NCI-H2171 (cell line): ENCODE measurements around the gene AATF.

Experiments
- DNase-seq: peaks from one replicate; lab custom pipeline; 2025; lab: John Stamatoyannopoulos, UW

Gene AATF

DNA sequence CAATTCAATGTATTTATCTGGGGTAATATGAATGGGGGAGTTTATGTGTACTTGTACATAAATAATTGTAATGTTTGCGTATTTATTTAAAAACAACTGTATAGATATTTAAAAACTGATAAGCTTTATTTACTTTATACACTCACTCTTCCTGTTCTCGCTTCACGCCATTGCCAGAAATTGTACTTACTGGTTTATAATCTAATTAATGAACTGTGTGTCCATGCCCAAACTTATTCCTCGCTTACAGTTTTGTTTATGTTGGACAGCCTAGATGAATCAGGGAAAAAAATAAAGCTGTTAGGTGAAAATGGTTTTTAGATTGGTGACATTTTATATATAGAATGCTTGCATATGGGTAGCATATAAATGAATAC lies 30.8 kb downstream of the AATF start:
- no peak for DNase-seq

- DNase-seq: peak; percentile 2
Measured at GRCh38 chr17:36980280-36980761, 31.6 kb downstream of the AATF start.

DNA sequence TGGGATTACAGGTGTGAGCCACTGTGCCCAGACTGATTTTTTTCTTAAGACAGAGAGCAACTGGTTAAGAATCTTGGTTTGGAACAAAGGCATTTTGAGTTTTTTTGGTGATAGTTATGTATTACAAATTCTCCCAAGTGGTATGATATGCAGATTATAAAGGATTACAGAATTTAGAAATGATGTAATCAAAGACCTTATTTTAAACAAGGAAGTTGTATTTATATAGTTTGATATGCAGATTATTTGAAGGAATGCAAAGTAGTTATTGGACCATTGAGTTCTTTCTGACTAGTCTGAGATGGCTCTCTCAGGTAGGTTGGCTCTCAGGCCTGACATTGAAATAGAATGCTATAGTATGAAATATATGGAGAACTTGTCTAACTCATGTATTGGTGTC lies 34.9 kb downstream of the AATF start:
- no peak for DNase-seq

DNA sequence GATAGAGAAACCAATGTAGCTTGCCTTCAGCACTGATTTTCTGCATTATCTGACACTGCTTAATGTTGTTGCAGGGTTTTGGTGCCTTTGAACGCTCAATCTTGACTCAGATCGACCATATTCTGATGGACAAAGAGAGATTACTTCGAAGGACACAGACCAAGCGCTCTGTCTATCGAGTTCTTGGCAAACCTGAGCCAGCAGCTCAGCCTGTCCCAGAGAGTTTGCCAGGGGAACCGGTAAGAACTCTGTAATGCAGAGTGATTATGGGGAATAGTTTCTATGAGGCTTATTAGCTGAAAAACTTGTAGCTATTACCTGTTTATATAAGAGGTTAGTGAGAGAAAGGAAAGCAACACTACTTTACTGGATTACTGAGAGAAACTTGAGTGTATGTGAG lies 40.4 kb downstream of the AATF start:
- no peak for DNase-seq

DNA sequence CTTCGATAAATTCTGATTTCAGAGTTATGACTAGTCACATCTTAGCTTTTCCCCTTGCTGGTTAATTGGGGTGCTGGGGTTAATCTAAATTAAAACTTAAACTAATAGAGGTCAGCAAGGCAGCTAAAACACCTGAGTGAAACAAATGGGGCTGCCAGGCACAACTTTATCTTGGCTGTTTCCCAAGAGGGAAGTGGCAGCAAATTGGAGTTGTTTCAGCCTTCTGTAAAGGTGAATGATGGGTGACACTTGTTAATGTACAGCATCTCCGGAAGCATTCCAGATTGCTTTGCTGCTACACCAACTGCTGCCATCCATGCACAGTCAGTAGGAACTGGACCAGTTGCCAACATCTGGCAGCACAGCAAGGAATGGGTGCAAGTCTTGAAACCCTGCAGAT lies 43.9 kb downstream of the AATF start:
- no peak for DNase-seq

GRCh38 chr17:36993227-36993626 lies 44.5 kb downstream of the AATF start:
- DNase-seq: no peak

- DNase-seq: no peak
Measured at GRCh38 chr17:36994438-36994837, 45.7 kb downstream of the AATF start.

DNA sequence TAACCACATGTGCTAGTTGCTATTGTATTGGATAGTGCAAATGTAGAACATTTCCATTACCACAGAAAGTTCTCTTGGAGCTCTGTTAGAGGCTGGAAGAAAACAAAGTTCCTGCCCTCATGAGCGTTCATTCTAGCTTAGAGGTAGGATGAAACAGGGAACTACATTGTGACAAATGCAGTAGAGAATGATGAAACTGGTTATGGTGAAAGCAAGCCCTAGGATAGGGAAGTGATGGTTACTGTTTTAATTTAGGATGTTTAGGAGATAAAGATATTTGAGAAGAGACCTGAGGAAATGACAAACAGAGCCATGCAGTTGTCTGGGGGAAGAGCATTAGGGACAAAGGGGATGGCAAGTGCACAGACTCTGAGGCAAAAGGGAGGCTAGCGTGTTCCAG lies 50.7 kb downstream of the AATF start:
- no peak for DNase-seq

- no peak for DNase-seq
Measured at GRCh38 chr17:37016780-37017179, 68.0 kb downstream of the AATF start.

GRCh38 chr17:37017404-37017803 lies 68.7 kb downstream of the AATF start:
- DNase-seq: no peak

DNA sequence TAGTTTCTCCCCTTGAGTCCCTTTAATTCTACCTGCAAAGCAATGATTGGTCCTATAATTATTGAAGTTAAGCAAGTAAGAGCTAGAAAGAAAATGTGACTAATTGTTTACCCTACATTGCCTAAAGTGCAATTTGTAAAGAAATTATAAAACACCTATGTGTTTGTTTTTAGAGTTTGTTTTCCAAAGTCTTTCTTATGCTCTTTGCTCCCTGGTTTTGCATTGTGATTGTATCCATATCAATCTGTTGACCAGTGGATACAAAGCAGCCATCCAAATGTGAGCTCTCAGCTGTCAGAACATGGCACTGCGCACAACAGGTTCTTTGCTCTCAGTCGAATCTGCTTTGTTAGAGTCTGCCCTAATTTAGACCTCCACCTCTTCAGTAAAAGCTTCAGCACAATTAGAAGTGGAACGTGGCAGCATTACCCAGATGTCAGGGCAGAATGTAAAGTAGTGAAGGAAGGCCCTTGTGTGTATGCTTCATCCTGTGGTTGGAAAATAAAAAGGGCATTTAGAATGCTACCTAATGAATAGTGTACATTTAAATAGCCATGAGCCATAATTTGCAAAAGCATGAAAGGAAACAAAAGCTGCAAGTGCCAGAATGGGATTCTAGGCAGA lies 70.5 kb downstream of the AATF start:
- no peak for DNase-seq

DNA sequence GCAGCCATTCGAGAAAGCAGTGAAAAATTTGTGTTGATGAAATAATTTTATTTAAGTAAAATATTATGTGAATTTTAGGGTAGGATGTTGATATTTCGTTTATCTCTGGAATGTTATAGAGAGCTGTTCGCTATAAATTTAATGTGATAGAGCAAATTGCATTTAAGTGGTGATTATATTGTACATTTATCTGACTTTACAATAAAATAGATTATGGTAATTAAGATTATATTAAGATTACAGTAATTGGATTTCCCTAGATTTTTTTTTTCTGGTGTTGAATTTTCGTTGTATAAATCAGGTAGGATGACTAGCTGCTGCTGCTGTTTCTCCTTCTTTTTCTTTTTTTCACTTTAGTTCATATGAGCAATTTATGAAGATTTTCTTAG lies 71.0 kb downstream of the AATF start:
- DNase-seq: no peak

GRCh38 chr17:37024181-37024637 lies 75.5 kb downstream of the AATF start:
- no peak for DNase-seq

DNA sequence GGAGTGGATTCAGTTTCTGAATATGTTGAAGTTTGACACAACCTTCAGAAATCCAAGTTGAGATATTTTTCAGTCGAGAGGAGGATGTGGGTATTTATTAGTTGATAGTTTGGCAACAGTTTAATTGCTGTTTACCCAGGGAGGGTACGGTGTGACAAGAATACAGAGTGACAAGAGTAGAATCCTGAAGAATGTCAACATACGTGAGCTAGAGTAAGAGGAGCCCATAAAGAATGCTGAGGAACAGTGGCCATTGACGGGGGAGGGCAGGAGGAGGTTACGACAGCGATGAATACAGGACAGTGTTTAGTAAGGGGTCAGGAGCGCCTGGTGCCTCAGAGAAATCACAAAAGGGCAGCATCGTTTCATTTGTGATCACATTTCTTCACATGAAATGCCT lies 76.5 kb downstream of the AATF start:
- DNase-seq: no peak

DNA sequence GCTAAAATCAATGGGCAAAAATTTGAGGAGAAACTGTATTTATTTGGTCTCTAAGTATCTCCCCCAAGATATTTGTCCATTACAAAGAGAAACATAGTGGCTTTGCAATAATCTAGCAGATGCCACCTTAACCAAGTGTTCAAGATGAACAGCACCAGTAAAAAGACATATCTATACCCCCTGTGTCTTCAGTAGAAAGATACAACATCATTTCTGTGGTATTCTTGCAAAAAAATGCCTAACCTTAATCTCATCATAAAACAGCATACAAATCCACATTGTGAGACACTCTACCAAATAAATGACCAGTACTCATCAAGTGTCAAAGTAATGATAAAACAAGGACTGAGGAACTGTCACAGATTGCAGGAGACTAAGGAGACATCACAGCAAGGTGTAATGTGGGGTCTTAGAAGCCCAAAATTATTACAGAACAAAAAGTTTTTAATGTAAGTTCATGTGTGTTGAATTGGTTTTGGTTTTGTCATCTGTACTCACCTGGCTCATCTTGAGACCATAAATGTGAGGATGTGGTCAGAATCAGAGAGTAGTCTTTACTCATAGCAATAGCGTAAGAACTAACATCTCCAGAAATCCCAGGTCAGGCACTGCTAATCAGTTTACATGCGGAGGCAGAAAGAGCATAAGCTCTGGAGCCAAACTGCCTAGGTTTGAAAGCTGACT lies 77.2 kb downstream of the AATF start:
- DNase-seq: no peak

- no peak for DNase-seq
Measured at GRCh38 chr17:37026531-37026869, 77.7 kb downstream of the AATF start.

DNA sequence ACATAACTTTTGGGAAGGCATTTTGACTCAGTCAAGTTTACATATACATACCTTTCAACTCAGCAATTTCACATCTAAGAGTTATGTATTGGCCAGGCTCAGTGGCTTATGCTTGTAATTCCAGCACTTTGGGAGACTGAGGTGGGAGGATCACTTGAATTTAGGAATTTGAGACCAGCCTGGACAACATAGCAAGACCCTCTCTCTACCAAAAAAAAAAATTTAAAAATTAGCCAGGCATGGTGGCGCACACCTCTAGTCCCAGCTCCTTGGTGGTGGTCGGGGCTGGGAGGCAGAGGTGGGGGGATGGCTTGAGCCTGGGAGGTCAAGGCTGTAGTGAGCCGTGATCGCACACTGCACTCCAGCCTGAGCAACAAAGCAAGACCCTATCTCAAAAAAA lies 79.3 kb downstream of the AATF start:
- DNase-seq: no peak

DNA sequence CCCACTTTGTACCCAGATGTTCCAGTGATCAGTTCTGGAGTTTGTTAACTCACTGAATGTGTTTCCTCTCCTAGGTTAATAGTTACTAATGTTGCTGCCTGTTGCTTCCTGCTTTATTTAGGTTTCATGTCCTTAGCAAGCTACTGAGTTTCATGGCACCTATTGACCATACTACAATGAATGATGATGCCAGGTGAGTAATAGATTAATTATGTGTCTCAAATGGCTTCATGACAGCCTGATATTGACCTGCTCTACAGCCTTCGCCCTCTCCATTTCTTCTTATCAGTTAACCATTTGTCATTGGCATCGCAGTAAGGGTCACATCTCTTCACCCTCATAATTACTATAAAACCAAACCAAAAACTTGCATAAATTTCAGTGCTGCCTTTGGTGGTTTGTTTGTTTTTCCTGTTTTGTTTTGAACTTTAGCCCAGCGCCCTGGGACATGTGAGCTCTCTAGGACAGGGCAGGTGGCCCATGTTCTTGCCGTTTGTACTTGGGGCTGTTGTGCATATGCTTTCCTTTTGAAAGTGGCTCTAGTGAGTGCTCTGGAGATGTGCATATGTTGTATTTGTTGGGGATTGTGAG lies 82.8 kb downstream of the AATF start:
- DNase-seq: no peak

GRCh38 chr17:37037590-37038155 lies 88.9 kb downstream of the AATF start:
- no peak for DNase-seq

DNA sequence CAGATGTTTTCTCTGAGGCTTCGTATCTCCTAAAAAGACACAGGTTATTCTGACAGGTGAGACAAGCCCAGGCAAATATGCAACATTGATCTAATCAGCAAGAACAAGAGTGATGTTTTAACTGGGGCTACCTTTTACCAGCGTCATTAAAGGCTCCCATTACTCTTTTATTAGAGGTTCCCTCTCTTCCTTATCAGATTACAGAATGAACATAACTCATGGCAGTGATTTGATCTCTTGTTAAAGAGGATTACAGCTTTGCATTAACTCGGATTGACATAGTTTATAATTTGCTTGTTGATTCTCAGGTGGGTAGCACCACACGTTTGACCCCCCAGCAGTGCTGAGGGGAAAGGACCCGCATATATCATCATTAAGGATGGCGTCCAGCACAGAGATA lies 90.5 kb downstream of the AATF start:
- DNase-seq: no peak

- DNase-seq: no peak
Measured at GRCh38 chr17:37041932-37042331, 93.2 kb downstream of the AATF start.

GRCh38 chr17:37043201-37043600 lies 94.4 kb downstream of the AATF start:
- DNase-seq: no peak

GRCh38 chr17:37045351-37045922 lies 96.7 kb downstream of the AATF start:
- no peak for DNase-seq
